ENCODE data around the gene SLC25A19.

Gene SLC25A19

GRCh38 chr17:75272848-75273184 lies 16.4 kb downstream of the SLC25A19 start:
- Histone ChIP-seq H3K36me3 (ENCODE audit: insufficient read depth, low read length) (peaks cover 16% of the 10 kb centered on the region), H3K27ac (ENCODE audit: low read depth, low read length) (no peak overlapping the region), H3K4me1 (ENCODE audit: insufficient read depth, low read length) (peaks cover 3% of the 10 kb centered on the region; the same call in 1 of the 2 replicates), H3K4me3 (ENCODE audit: low read length) (no peak overlapping the region), H3K27me3 (ENCODE audit: insufficient read depth, low read length) (no peaks in the 10 kb centered on the region), H3K9me3 (ENCODE audit: insufficient read depth, low read depth, low read length) (no peaks in the 10 kb centered on the region), H3K9ac (ENCODE audit: low read depth, low read length) (no peak overlapping the region)
- 96% methylated on average over 3 of the region's 3 CpGs for WGBS

DNA sequence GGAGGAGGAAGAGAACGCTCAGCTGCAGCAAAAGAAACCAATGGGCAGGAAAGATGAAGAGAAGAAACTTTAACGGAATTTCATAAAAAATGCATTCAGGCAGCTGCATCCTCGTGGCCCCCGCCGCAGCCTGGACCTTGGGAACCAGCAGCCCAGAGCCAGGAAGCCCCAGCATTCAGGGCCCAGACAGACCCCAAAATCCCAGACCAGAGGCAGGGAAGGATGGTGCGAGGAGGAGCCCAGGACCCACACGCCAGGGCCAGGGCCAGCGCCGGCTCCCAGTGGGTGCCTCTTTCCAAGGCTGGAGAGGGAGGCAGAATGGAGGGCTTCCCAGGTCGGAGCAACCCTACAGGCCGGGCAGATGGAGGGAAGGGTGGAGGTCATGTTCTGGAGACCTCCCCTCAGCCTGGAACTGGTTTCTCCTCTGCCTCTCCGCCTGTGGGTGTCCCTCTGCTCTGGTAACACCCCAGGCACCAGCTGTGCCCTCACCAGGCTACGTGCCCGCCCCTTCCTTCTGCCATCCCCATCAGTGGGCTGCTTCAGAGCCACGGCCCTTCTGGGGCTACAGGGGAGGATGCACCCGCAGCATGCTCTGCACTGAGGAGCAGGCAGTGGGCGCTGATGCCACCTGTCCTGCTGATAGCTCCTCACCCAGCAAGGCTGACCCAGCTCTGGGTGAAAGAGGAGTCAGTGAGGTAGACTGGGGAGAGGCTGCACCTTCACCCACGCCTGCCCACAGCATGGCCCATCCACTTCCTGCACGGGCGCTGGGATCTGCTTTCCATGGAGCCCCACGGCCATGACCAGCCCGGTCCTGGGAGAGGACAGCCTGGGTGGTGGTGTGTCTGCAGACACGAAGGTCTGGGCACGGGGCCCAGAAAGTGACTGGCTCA lies 17.0 kb downstream of the SLC25A19 start:
- peaks cover 5% of the 10 kb centered on the region; the same call in 1 of the 2 replicates for H3K4me1 ChIP-seq (ENCODE audit: insufficient read depth, low read length)
- no peaks in the 10 kb centered on the region for H3K27me3 ChIP-seq (ENCODE audit: insufficient read depth, low read length)
- peak overlapping the region; percentile 91 for H3K4me3 ChIP-seq (ENCODE audit: low read length)
- 65% methylated on average over 24 of the region's 24 CpGs for WGBS
- no peak overlapping the region for H3K27ac ChIP-seq (ENCODE audit: low read depth, low read length)
- H3K36me3 ChIP-seq (ENCODE audit: insufficient read depth, low read length), result peaks cover 15% of the 10 kb centered on the region
- H3K9ac ChIP-seq (ENCODE audit: low read depth, low read length), result peak overlapping the region; percentile 89
- no peaks in the 10 kb centered on the region for H3K9me3 ChIP-seq (ENCODE audit: insufficient read depth, low read depth, low read length)

- peaks cover 19% of the 10 kb centered on the region for H3K36me3 ChIP-seq (ENCODE audit: insufficient read depth, low read length)
These were observed 17.8 kb downstream of the SLC25A19 start for GRCh38 chr17:75271233-75271954.

DNA sequence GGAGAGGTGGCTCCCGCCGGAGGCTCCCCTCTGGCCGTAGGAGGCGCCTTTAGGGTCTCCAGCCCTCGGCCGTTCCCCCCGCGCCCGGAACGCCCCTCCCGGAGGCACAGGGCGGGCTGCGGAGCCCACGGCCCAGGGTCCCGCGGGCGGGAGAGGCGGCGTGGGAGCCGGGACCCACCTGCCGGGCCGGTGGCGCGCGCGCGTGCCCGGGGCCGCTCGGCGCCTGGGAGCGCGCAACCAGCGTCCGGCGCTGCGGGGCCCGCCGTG lies 18.3 kb downstream of the SLC25A19 start, which contains the start of gene MIF4GD:
TSS of gene MIF4GD (minus strand) at position 266 of the 267 bp plus-strand sequence. CDS start 1,036 bp downstream, outside the sequence.
- peak within 1 kb of the TSS; percentile 91 for H3K4me3 ChIP-seq (ENCODE audit: low read length)
- H3K27ac ChIP-seq (ENCODE audit: low read depth, low read length), result peak within 1 kb of the TSS; percentile 66
- under 1% methylated on average over 39 of the region's 39 CpGs for WGBS
- H3K9ac ChIP-seq (ENCODE audit: low read depth, low read length), result peak within 1 kb of the TSS; percentile 89
- no peaks in the 10 kb centered on the region for H3K9me3 ChIP-seq (ENCODE audit: insufficient read depth, low read depth, low read length)
- peaks cover 5% of the 10 kb centered on the region; the same call in 1 of the 2 replicates for H3K4me1 ChIP-seq (ENCODE audit: insufficient read depth, low read length)
- H3K36me3 ChIP-seq (ENCODE audit: insufficient read depth, low read length), result peaks cover 24% of the 10 kb centered on the region
- H3K27me3 ChIP-seq (ENCODE audit: insufficient read depth, low read length), result no peaks in the 10 kb centered on the region

More at GRCh38 chr17:75271233-75271954, 17.8 kb downstream of the SLC25A19 start:
- Histone ChIP-seq H3K9me3 (ENCODE audit: insufficient read depth, low read depth, low read length) (no peaks in the 10 kb centered on the region), H3K9ac (ENCODE audit: low read depth, low read length) (peak overlapping the region; percentile 89), H3K27ac (ENCODE audit: low read depth, low read length) (peak overlapping the region; percentile 40; the same call in 1 of the 2 replicates), H3K4me3 (ENCODE audit: low read length) (peak overlapping the region; percentile 91), H3K27me3 (ENCODE audit: insufficient read depth, low read length) (no peaks in the 10 kb centered on the region), H3K4me1 (ENCODE audit: insufficient read depth, low read length) (peaks cover 5% of the 10 kb centered on the region; the same call in 1 of the 2 replicates)
- under 1% methylated on average over 74 of the region's 74 CpGs for WGBS

DNA sequence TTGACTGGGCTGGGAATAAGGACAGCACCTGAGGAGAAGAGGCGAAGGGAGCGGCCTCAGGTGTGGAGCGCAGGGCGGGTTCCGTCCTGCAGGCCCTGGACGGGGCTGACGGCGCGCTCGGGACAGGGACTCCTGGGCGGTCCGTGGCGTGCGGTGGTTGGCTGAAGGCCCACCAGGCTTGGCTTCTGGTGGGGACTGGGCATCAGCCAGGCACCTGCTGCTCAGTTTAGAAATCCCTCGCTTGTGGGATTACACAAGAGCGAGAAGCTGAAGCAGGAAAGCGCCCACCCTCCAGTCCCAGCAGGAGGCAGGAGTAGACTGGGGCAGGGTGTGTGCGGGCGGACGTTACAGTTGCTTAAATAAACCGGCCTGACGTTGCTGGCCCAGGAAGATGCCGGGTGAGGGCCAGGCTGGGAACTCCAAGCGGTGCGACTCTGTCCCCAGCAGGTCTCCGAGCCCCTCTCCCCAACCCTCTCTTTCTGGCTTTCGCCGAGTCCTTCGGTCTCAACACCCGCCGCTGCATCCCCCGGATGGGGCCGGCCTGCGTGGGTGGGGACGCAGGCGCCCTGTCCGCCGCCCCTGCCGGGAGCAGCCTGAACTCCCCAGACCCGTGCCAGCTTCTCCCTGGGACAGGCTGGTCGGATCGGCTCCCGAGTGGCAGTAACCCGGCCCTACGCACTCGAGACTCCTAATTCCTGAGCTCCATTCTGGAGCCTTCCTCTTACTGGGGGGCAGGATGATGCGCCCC lies 18.8 kb downstream of the SLC25A19 start:
- Histone ChIP-seq H3K9me3 (ENCODE audit: insufficient read depth, low read depth, low read length) (no peaks in the 10 kb centered on the region), H3K4me3 (ENCODE audit: low read length) (peak overlapping the region; percentile 91), H3K27me3 (ENCODE audit: insufficient read depth, low read length) (no peaks in the 10 kb centered on the region), H3K9ac (ENCODE audit: low read depth, low read length) (peak overlapping the region; percentile 81), H3K36me3 (ENCODE audit: insufficient read depth, low read length) (peaks cover 29% of the 10 kb centered on the region), H3K4me1 (ENCODE audit: insufficient read depth, low read length) (peaks cover 5% of the 10 kb centered on the region; the same call in 1 of the 2 replicates), H3K27ac (ENCODE audit: low read depth, low read length) (peak overlapping the region; percentile 66)
- 1% methylated on average over 47 of the region's 47 CpGs for WGBS

GRCh38 chr17:75269844-75270217 lies 19.4 kb downstream of the SLC25A19 start:
- peaks cover 5% of the 10 kb centered on the region; the same call in 1 of the 2 replicates for H3K4me1 ChIP-seq (ENCODE audit: insufficient read depth, low read length)
- H3K27ac ChIP-seq (ENCODE audit: low read depth, low read length), result no peak overlapping the region; the same call in 1 of the 2 replicates
- WGBS, result 32% methylated on average over 6 of the region's 6 CpGs
- H3K4me3 ChIP-seq (ENCODE audit: low read length), result peak overlapping the region; percentile 91
- H3K27me3 ChIP-seq (ENCODE audit: insufficient read depth, low read length), result no peaks in the 10 kb centered on the region
- H3K9ac ChIP-seq (ENCODE audit: low read depth, low read length), result peak overlapping the region; percentile 81
- H3K9me3 ChIP-seq (ENCODE audit: insufficient read depth, low read depth, low read length), result no peaks in the 10 kb centered on the region
- peaks cover 35% of the 10 kb centered on the region for H3K36me3 ChIP-seq (ENCODE audit: insufficient read depth, low read length)

DNA sequence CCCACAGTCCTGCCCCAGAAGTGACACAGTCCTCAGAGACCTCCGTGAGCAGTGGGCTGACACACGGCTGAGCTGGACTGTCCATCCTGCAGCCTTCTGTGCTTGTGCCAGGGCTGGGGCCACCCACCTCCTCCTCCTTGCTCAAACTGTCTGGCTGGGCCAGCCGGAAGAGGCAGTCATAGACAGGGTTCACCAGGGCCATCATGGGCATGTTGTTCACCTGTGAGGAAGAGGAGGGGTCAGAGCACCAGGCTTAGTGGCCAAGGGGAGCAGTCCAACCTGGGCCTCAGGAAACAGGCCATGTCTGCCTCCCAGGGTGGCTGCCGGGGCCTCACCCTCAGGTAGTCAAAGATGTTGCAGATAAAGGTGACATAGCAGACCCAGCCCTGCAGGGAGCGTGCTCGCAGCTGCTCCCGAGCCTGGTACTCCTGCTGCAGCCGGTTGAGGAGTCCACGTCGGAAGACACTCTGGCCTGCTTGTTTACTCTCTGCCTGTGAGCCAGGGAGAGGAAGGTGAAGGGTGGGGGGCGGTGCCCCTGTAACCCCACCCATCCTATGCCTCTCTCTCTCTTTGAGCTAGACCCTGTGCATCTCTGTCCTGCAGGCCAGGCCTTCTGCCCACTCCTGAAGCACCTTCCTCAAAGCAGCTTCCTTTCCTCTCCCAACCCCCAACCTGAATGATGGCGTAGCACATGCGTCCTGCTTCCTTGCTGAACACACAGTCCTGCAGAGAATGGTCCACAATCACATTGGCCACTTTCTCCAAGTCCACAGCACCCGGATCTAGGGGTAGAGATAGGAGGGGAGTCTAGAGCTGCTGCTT lies 21.6 kb downstream of the SLC25A19 start:
- Histone ChIP-seq H3K27ac (ENCODE audit: low read depth, low read length) (peak overlapping the region; percentile 37; the same call in 1 of the 2 replicates), H3K9me3 (ENCODE audit: insufficient read depth, low read depth, low read length) (no peaks in the 10 kb centered on the region), H3K36me3 (ENCODE audit: insufficient read depth, low read length) (peaks cover 45% of the 10 kb centered on the region), H3K27me3 (ENCODE audit: insufficient read depth, low read length) (no peaks in the 10 kb centered on the region), H3K9ac (ENCODE audit: low read depth, low read length) (no peak overlapping the region), H3K4me3 (ENCODE audit: low read length) (no peak overlapping the region), H3K4me1 (ENCODE audit: insufficient read depth, low read length) (peaks cover 9% of the 10 kb centered on the region)
- 52% methylated on average over 14 of the region's 14 CpGs for WGBS

DNA sequence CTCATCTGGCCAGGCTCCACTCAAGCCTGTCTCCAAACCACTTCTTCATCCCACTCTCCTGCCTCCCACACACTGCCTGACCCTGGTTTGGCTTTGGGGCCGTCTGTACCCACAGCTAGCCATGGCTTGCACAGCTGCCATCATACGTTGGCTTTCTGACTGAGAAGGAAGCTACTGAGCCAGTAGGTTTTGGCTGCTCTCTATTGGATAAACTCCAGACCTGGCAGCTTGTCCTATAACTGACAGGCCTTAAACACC lies 22.2 kb downstream of the SLC25A19 start:
- Histone ChIP-seq H3K9me3 (ENCODE audit: insufficient read depth, low read depth, low read length) (no peaks in the 10 kb centered on the region), H3K36me3 (ENCODE audit: insufficient read depth, low read length) (peaks cover 45% of the 10 kb centered on the region), H3K27ac (ENCODE audit: low read depth, low read length) (no peak overlapping the region; the same call in 1 of the 2 replicates), H3K4me3 (ENCODE audit: low read length) (no peak overlapping the region), H3K27me3 (ENCODE audit: insufficient read depth, low read length) (no peaks in the 10 kb centered on the region), H3K9ac (ENCODE audit: low read depth, low read length) (no peak overlapping the region), H3K4me1 (ENCODE audit: insufficient read depth, low read length) (peaks cover 11% of the 10 kb centered on the region)
- WGBS, result 89% methylated on average over 2 of the region's 2 CpGs

DNA sequence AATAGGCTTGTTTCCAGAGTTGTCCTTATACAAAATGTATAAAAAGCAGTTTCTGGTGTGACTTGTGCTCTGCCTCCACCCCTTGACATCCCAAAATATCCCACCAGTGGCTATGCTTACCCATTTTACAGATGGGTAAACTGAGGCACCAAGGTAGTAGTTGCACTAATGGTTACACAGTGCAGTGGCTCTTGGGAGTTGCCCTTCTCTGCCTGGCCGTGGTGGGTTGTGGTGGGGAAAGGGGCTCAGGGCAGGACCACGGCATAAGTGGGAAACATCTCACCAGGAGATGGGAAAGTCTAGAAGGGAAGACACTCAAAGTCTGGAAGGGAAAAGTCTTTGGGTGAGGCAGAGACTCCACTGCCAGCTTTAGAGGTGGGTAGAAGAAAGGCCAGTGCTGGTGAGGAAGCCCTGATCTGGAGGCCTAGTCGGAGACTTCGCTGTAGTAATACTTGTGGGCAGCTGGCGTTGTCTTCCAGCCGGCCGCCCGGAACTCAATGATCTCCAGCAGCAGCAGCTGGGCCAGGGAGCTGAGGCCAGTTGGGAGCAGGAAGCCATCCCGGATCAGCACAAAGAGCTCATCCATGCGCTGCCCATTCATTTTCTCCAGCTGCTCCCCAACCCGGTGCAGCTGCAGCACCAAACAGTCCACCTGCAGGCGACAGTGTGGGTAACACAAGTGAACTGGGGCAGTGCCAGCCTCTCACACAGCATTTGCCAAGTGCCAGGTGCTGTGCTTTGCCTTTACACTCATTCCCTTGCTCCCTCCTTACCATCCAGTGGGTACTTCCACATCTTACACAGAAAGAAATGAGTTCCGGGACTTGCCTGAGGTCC lies 22.7 kb downstream of the SLC25A19 start:
- WGBS, result 96% methylated on average over 13 of the region's 13 CpGs
- Histone ChIP-seq H3K27me3 (ENCODE audit: insufficient read depth, low read length) (no peaks in the 10 kb centered on the region), H3K4me3 (ENCODE audit: low read length) (no peak overlapping the region), H3K9me3 (ENCODE audit: insufficient read depth, low read depth, low read length) (no peaks in the 10 kb centered on the region), H3K4me1 (ENCODE audit: insufficient read depth, low read length) (peaks cover 11% of the 10 kb centered on the region), H3K36me3 (ENCODE audit: insufficient read depth, low read length) (peaks cover 45% of the 10 kb centered on the region), H3K9ac (ENCODE audit: low read depth, low read length) (no peak overlapping the region), H3K27ac (ENCODE audit: low read depth, low read length) (no peak overlapping the region)
